ENCODE data around the gene RAPGEF5.

RAPGEF5 gene

DNA sequence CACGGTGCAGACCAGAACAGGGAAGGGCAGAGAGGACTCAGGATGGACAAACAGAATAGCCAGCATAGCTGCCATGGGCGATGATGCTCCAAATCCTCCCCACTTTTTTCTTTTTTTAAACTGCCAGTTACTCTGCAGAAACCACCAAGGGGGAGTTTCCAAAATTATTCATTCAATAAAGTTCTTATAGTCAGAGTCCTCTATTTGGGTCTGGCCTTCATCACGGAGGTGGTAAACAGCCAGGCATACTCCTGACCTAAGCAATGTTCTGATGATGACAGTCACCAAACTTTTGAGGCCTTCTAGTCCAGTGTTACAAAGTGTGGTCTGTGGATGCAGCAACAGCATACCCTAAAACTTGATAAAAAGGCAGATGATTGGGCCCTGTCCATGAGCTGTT is 12.3 kb downstream of the RAPGEF5 start:
- ATAC-seq (ENCODE audit: low read depth) (no peak), DNase-seq (ENCODE audit: low spot score) (no peak)
- Histone ChIP-seq H3K36me3 (ENCODE audit: low read depth) (no peaks in the 10 kb centered on the region), H3K27ac (ENCODE audit: poor library complexity, severe bottlenecking) (no peak overlapping the region), H3K9me3 (ENCODE audit: severe bottlenecking) (no peaks in the 10 kb centered on the region), H3K4me3 (ENCODE audit: severe bottlenecking) (no peak overlapping the region), H3K4me1 (ENCODE audit: insufficient read depth, poor library complexity, severe bottlenecking) (peaks cover 14% of the 10 kb centered on the region), H3K27me3 (ENCODE audit: insufficient read depth, poor library complexity, severe bottlenecking) (no peaks in the 10 kb centered on the region)
- no peak for TF ChIP-seq CTCF (IDR thresholded peaks at IDR 0.05; ENCODE audit: poor library complexity, severe bottlenecking)

DNA sequence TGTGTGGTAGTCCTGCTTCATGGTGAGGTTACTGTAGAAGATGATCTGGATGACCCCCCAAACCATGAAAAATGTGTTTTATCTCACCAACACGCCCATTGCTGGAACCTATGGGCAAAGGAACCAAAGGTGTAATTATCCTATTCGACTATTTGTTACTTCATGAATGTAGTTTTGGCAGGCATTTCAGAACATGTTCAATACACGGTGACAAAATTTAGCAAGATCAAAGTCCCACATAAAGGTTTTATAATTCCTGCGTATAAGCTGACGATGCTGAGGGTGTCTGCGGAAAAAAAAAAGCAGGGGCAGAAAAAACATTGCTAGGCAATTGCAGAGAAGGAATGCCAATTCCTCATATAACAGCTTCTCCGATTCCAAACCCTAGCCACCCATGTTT is 13.3 kb downstream of the RAPGEF5 start:
- H3K36me3 ChIP-seq (ENCODE audit: low read depth), result no peaks in the 10 kb centered on the region
- TF ChIP-seq CTCF (IDR thresholded peaks at IDR 0.05; ENCODE audit: poor library complexity, severe bottlenecking), result no peak
- no peak overlapping the region for H3K27ac ChIP-seq (ENCODE audit: poor library complexity, severe bottlenecking)
- no peak overlapping the region for H3K4me3 ChIP-seq (ENCODE audit: severe bottlenecking)
- H3K4me1 ChIP-seq (ENCODE audit: insufficient read depth, poor library complexity, severe bottlenecking), result peaks cover 14% of the 10 kb centered on the region
- H3K27me3 ChIP-seq (ENCODE audit: insufficient read depth, poor library complexity, severe bottlenecking), result no peaks in the 10 kb centered on the region
- H3K9me3 ChIP-seq (ENCODE audit: severe bottlenecking), result no peaks in the 10 kb centered on the region
- ATAC-seq (ENCODE audit: low read depth), result no peak
- no peak for DNase-seq (ENCODE audit: low spot score)

GRCh38 chr7:22343071-22343470 is 13.9 kb downstream of the RAPGEF5 start:
- no peak overlapping the region for H3K4me3 ChIP-seq (ENCODE audit: severe bottlenecking)
- H3K27me3 ChIP-seq (ENCODE audit: insufficient read depth, poor library complexity, severe bottlenecking), result no peaks in the 10 kb centered on the region
- ATAC-seq (ENCODE audit: low read depth) (no peak), DNase-seq (ENCODE audit: low spot score) (no peak)
- H3K4me1 ChIP-seq (ENCODE audit: insufficient read depth, poor library complexity, severe bottlenecking), result peaks cover 11% of the 10 kb centered on the region
- H3K9me3 ChIP-seq (ENCODE audit: severe bottlenecking), result no peaks in the 10 kb centered on the region
- H3K36me3 ChIP-seq (ENCODE audit: low read depth), result no peaks in the 10 kb centered on the region
- no peak for TF ChIP-seq CTCF (IDR thresholded peaks at IDR 0.05; ENCODE audit: poor library complexity, severe bottlenecking)
- no peak overlapping the region for H3K27ac ChIP-seq (ENCODE audit: poor library complexity, severe bottlenecking)

DNA sequence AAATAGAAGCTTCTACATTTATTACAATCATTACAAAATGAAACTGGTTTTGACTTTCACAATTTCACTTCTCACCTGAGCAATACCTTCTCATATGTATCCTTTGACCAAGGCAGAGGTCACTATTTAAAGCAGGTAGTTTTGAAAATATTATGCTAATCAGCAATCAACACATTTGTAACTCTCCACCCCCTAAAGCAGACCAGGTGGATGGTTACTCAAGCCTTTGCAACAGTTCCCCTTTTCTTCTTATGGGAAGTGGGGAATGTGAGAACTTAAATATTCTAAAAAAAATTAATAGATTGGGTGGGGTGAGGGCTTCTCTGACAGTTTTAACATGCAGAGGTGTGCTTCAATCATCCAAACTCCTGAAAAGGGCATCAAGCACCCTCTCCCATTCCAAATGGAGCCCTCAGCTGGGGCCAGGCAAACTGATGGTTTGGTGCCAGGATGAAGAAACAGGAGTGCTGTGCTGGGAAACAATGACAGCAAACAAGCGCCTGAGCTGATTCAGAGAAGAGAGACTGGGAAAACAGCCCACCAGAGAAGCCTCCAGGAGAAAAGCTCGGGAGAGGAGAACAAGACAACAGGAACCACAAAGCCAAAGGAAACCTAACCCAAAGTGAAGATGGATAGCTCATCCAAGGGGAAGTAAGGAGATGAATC is 17.1 kb downstream of the RAPGEF5 start:
- Histone ChIP-seq H3K9me3 (ENCODE audit: severe bottlenecking) (no peaks in the 10 kb centered on the region), H3K4me1 (ENCODE audit: insufficient read depth, poor library complexity, severe bottlenecking) (no peaks in the 10 kb centered on the region), H3K27ac (ENCODE audit: poor library complexity, severe bottlenecking) (no peak overlapping the region), H3K4me3 (ENCODE audit: severe bottlenecking) (no peak overlapping the region), H3K27me3 (ENCODE audit: insufficient read depth, poor library complexity, severe bottlenecking) (no peaks in the 10 kb centered on the region), H3K36me3 (ENCODE audit: low read depth) (no peaks in the 10 kb centered on the region)
- no peak for TF ChIP-seq CTCF (IDR thresholded peaks at IDR 0.05; ENCODE audit: poor library complexity, severe bottlenecking)
- no peak for DNase-seq (ENCODE audit: low spot score)
- no peak for ATAC-seq (ENCODE audit: low read depth)

GRCh38 chr7:22338877-22339276 is 18.1 kb downstream of the RAPGEF5 start:
- Histone ChIP-seq H3K36me3 (ENCODE audit: low read depth) (no peaks in the 10 kb centered on the region), H3K27me3 (ENCODE audit: insufficient read depth, poor library complexity, severe bottlenecking) (no peaks in the 10 kb centered on the region), H3K27ac (ENCODE audit: poor library complexity, severe bottlenecking) (no peak overlapping the region), H3K9me3 (ENCODE audit: severe bottlenecking) (no peaks in the 10 kb centered on the region), H3K4me1 (ENCODE audit: insufficient read depth, poor library complexity, severe bottlenecking) (no peaks in the 10 kb centered on the region), H3K4me3 (ENCODE audit: severe bottlenecking) (no peak overlapping the region)
- DNase-seq (ENCODE audit: low spot score), result no peak
- TF ChIP-seq CTCF (IDR thresholded peaks at IDR 0.05; ENCODE audit: poor library complexity, severe bottlenecking), result no peak
- ATAC-seq (ENCODE audit: low read depth), result no peak

All from RWPE2 (cell line).